Measurements from ENCODE around the gene ZFP36L2.

ZFP36L2 gene

DNA sequence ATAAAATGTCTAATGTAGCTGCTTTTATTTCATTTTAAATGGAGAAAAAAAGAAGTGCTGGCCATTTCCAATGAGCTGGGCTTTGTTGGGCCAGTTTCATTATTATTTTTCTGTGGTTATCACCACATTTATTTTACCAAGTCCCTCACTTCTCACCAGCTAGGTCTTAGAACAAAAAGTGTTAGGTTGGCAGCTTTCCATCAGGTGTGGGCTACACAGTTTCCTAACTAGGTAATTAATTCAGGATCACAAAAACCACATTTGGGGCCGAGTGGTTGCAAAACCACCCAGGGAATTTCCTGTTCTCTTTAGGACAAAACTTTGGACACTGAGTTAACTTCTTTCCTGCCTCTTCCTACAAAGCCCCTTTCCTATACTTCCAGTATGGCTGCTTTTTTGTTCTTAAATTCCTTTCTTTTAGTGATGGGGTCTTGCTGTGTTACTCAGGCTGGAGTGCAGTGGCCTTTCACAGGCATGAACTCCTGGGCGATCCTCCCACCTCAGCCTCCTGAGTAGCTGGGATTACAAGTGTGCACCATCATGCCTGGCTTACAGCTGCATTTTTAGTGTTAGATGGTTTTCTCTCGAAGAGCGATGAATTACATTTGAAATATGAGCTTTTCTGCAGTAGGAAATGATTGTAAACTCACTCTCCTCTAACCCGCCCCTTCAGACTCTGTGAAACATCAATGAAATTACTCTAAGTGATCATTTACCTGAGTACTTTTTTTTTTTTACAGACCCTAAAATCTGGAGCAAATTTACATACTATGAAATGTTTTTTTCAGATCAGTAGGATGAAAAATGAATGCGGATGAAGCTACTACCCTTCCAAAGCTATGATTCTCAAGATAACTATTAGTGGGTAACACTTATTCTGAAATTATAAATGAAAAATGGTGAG is 2.6 kb upstream of the ZFP36L2 start:
- Histone ChIP-seq H3K9me3 (ENCODE audit: insufficient read depth, low read length) (no peaks in the 10 kb centered on the region), H3K4me3 (ENCODE audit: low read length) (no peak overlapping the region), H3K4me1 (ENCODE audit: low read length) (peaks cover 36% of the 10 kb centered on the region), H3K27me3 (ENCODE audit: low read depth, low read length) (no peaks in the 10 kb centered on the region), H3K9ac (ENCODE audit: low read length) (peak overlapping the region; percentile 99; the same call in 1 of the 2 replicates), H3K27ac (ENCODE audit: low read length) (peak overlapping the region; percentile 88), H3K36me3 (replicated peaks; ENCODE audit: low read depth, low read length) (peaks cover 12% of the 10 kb centered on the region), H4K20me1 (ENCODE audit: insufficient read depth, low read length) (peaks cover 7% of the 10 kb centered on the region; the same call in 1 of the 2 replicates), H3K79me2 (ENCODE audit: low read length) (peaks cover 42% of the 10 kb centered on the region), H2AFZ (ENCODE audit: low read depth, low read length) (no peak overlapping the region), H3K4me2 (ENCODE audit: low read length) (peak overlapping the region; percentile 91)
- no peak for TF ChIP-seq EZH2phosphoT487 (IDR thresholded peaks at IDR 0.05; ENCODE audit: low read depth)
- TF ChIP-seq, protein P1, sequence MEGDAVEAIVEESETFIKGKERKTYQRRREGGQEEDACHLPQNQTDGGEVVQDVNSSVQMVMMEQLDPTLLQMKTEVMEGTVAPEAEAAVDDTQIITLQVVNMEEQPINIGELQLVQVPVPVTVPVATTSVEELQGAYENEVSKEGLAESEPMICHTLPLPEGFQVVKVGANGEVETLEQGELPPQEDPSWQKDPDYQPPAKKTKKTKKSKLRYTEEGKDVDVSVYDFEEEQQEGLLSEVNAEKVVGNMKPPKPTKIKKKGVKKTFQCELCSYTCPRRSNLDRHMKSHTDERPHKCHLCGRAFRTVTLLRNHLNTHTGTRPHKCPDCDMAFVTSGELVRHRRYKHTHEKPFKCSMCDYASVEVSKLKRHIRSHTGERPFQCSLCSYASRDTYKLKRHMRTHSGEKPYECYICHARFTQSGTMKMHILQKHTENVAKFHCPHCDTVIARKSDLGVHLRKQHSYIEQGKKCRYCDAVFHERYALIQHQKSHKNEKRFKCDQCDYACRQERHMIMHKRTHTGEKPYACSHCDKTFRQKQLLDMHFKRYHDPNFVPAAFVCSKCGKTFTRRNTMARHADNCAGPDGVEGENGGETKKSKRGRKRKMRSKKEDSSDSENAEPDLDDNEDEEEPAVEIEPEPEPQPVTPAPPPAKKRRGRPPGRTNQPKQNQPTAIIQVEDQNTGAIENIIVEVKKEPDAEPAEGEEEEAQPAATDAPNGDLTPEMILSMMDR (IDR thresholded peaks at IDR 0.05; ENCODE audit: low read depth, low read length) = no peak

DNA sequence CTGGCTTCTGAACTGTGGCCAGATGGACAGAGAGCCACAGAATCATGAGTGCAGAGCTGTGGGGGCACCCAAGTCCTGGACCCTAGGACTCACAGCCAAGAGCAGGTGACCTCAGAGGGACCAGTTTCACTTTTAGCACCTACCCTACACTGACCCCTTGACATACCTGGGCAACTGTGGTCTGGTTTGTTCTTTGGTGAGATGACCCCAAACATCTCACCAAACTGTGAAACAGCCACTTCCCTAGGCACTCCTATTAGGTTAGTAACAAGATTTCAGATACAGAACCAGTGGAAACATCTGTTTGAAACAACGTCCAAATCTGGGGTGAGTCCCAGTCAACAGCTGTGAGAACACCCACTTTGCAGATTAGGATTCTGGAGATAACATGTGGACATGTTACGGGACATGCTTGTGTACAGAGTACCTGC is 1.9 kb upstream of the ZFP36L2 start:
- Histone ChIP-seq H3K4me3 (ENCODE audit: low read length) (peak overlapping the region; percentile 94), H2AFZ (ENCODE audit: low read depth, low read length) (no peak overlapping the region), H3K27ac (ENCODE audit: low read length) (peak overlapping the region; percentile 88; the same call in 1 of the 2 replicates), H3K36me3 (replicated peaks; ENCODE audit: low read depth, low read length) (peaks cover 17% of the 10 kb centered on the region), H3K4me2 (ENCODE audit: low read length) (peak overlapping the region; percentile 91), H4K20me1 (ENCODE audit: insufficient read depth, low read length) (peaks cover 13% of the 10 kb centered on the region), H3K9me3 (ENCODE audit: insufficient read depth, low read length) (no peaks in the 10 kb centered on the region), H3K9ac (ENCODE audit: low read length) (peak overlapping the region; percentile 99), H3K27me3 (ENCODE audit: low read depth, low read length) (no peaks in the 10 kb centered on the region), H3K4me1 (ENCODE audit: low read length) (peaks cover 35% of the 10 kb centered on the region), H3K79me2 (ENCODE audit: low read length) (peaks cover 49% of the 10 kb centered on the region)
- TF ChIP-seq, protein P1 (IDR thresholded peaks at IDR 0.05; ENCODE audit: low read depth, low read length) = no peak
- TF ChIP-seq EZH2phosphoT487 (IDR thresholded peaks at IDR 0.05; ENCODE audit: low read depth) = no peak

DNA sequence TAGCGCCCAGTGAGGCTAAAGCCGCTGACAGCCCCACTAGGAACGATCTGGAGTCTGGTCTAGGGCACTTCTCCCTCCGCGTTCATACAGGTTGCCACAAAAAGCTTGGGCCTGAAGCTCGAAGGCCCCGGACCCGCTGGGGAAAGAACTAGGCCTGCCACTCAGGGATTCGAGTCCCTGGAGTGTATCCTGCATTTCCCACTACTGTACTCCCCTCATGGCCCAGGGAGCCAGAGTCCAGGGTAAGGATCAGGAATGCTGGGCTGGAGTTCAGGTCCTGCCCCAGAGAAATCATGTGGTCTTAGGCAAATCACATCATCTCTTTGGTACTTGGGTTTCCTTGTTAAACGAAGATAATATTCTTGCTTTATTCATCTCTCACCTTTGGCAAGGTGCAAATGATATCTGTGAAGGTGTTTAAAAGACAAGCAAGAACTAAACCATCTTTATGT is 1.4 kb upstream of the ZFP36L2 start:
- H2AFZ ChIP-seq (ENCODE audit: low read depth, low read length) = no peak overlapping the region
- H3K79me2 ChIP-seq (ENCODE audit: low read length) = peaks cover 54% of the 10 kb centered on the region
- no peaks in the 10 kb centered on the region for H3K9me3 ChIP-seq (ENCODE audit: insufficient read depth, low read length)
- H3K4me2 ChIP-seq (ENCODE audit: low read length) = peak overlapping the region; percentile 91
- peaks cover 34% of the 10 kb centered on the region for H3K4me1 ChIP-seq (ENCODE audit: low read length)
- TF ChIP-seq, protein P1 (IDR thresholded peaks at IDR 0.05; ENCODE audit: low read depth, low read length) = no peak
- no peak for TF ChIP-seq EZH2phosphoT487 (IDR thresholded peaks at IDR 0.05; ENCODE audit: low read depth)
- H3K27ac ChIP-seq (ENCODE audit: low read length) = peak overlapping the region; percentile 88
- no peaks in the 10 kb centered on the region for H3K27me3 ChIP-seq (ENCODE audit: low read depth, low read length)
- H4K20me1 ChIP-seq (ENCODE audit: insufficient read depth, low read length) = peaks cover 15% of the 10 kb centered on the region
- H3K36me3 ChIP-seq (replicated peaks; ENCODE audit: low read depth, low read length) = peaks cover 19% of the 10 kb centered on the region
- H3K4me3 ChIP-seq (ENCODE audit: low read length) = peak overlapping the region; percentile 94
- H3K9ac ChIP-seq (ENCODE audit: low read length) = peak overlapping the region; percentile 99

Data from OCI-LY3 (cell line).